ENCODE data around the gene PCOLCE2. TPM values are rescaled to one million over a fixed set of nuclear protein-coding genes. Genes with fewer than 3 reads are reported as not detected.

The PCOLCE2 gene
- total RNA-seq, 1 experiment from 2014 or later: 3.2 TPM

DNA sequence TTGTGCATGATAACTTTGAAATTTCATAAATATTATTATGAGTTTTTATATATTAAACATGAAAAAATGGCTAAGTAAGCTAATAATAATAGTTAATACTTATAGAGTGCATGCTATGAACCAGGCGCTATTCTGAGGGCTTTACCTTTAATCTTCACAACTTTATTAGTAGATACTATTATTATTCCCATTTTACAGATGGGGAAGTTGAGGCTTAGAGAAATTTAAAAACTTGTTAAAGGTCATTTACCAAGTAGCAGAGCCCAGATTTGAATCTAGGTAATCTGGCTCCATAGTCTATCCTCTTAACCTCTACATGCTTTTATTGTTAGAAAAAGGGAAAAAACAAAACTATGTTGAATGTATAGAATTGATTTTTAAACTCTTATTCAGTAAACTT is 104.7 kb downstream of the PCOLCE2 start:
- Mint-ChIP-seq H3K27me3 (ENCODE audit: insufficient read depth, unreplicated experiment) (no peaks in the 10 kb centered on the region), H3K9me3 (ENCODE audit: unreplicated experiment) (no peaks in the 10 kb centered on the region), H3K36me3 (ENCODE audit: insufficient read depth, unreplicated experiment) (no peaks in the 10 kb centered on the region), H3K4me1 (ENCODE audit: insufficient read depth, unreplicated experiment) (no peaks in the 10 kb centered on the region), H3K27ac (ENCODE audit: low read depth, unreplicated experiment) (no peak overlapping the region), H3K4me3 (ENCODE audit: unreplicated experiment) (no peak overlapping the region)
- ChIA-PET CTCF (no interaction called here), POLR2A (no interaction called here)
- intact Hi-C loops (cut with micrococcal nuclease): no loop called here
- BruUV-seq (replicated peaks): no TSS peak
- no peak for DNase-seq (ENCODE audit: unreplicated experiment)
- TF ChIP-seq, protein P1, sequence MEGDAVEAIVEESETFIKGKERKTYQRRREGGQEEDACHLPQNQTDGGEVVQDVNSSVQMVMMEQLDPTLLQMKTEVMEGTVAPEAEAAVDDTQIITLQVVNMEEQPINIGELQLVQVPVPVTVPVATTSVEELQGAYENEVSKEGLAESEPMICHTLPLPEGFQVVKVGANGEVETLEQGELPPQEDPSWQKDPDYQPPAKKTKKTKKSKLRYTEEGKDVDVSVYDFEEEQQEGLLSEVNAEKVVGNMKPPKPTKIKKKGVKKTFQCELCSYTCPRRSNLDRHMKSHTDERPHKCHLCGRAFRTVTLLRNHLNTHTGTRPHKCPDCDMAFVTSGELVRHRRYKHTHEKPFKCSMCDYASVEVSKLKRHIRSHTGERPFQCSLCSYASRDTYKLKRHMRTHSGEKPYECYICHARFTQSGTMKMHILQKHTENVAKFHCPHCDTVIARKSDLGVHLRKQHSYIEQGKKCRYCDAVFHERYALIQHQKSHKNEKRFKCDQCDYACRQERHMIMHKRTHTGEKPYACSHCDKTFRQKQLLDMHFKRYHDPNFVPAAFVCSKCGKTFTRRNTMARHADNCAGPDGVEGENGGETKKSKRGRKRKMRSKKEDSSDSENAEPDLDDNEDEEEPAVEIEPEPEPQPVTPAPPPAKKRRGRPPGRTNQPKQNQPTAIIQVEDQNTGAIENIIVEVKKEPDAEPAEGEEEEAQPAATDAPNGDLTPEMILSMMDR (IDR thresholded peaks at IDR 0.05; ENCODE audit: unreplicated experiment): no peak

DNA sequence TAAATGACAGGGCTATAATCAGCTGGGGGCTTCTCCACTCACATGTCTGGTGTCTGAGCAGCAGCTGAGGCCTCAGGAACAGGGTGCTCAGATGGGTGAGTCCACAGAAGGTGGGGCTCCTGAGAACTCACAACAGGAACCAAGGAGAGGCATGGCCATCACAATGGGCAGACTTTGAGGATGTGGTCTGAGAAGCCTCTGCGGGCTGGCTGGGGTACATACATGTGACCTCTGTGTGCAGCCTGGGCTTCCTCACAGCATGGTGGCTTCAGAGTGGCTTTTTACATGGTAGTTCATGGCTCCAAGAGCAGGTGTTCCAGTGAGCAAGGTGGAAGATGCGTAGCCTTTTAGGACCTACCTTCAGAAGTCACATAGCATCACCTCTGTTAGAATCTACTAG is 106.3 kb downstream of the PCOLCE2 start:
- H3K27ac Mint-ChIP-seq (ENCODE audit: low read depth, unreplicated experiment): no peak overlapping the region
- intact Hi-C loops (cut with micrococcal nuclease): no loop called here
- no peak overlapping the region for H3K4me3 Mint-ChIP-seq (ENCODE audit: unreplicated experiment)
- H3K9me3 Mint-ChIP-seq (ENCODE audit: unreplicated experiment): no peaks in the 10 kb centered on the region
- H3K4me1 Mint-ChIP-seq (ENCODE audit: insufficient read depth, unreplicated experiment): no peaks in the 10 kb centered on the region
- POLR2A ChIA-PET: interaction anchor here (0.7 kb wide), 1 partner anchor 15 kb away, joined by 3 read pairs; no protein-coding TSS in a partner anchor
- H3K27me3 Mint-ChIP-seq (ENCODE audit: insufficient read depth, unreplicated experiment): no peaks in the 10 kb centered on the region
- CTCF ChIA-PET: no interaction called here
- no peaks in the 10 kb centered on the region for H3K36me3 Mint-ChIP-seq (ENCODE audit: insufficient read depth, unreplicated experiment)
- TF ChIP-seq, protein P1 (IDR thresholded peaks at IDR 0.05; ENCODE audit: unreplicated experiment): no peak
- BruUV-seq (replicated peaks): no TSS peak
- no peak for DNase-seq (ENCODE audit: unreplicated experiment)

DNA sequence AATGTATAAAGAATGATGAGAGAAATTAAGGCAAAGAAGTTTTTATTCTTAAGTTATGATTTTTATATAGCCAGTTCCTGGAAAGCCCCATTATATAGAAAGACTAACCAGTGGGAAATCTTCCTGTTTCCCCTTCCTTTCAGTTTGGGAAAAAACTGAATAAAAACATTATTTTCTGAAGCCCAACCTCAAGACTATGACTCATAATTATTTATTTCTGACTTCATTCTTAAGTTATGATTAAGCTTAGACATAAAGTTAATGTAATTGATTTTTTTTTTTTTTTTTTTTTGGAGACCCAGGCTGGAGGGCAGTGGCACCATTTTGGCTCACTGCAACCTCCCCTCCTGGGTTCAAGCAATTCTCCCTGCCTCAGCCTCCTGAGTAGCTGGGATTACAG is 109.3 kb downstream of the PCOLCE2 start:
- CTCF ChIA-PET: interaction anchor here (0.6 kb wide), 1 partner anchor 104 kb away, joined by 3 read pairs; no protein-coding TSS in a partner anchor
- BruUV-seq (replicated peaks): no TSS peak
- intact Hi-C loops (cut with micrococcal nuclease): no loop called here

DNA sequence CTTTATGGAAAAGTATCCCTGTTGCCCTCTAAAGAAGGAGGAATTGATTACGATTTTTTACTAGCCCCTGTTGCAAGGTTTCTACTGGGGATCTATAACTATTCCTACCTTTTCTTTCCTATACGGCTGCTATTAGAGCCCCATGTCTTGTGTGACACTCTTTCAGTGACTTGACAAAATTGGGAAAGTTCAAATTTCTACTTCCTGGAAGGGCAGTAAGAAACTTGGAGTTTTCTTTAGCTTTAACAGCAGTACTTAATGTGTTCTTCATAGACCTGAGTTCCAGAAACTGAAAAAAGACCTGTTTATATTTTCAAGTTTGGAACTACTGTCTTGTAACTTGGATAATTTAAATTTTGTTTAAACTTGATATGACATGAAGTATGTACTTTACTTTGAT is 110.3 kb downstream of the PCOLCE2 start:
- Mint-ChIP-seq H3K27me3 (ENCODE audit: insufficient read depth, unreplicated experiment) (no peaks in the 10 kb centered on the region), H3K4me1 (ENCODE audit: insufficient read depth, unreplicated experiment) (peaks cover 5% of the 10 kb centered on the region), H3K36me3 (ENCODE audit: insufficient read depth, unreplicated experiment) (peaks cover 6% of the 10 kb centered on the region), H3K27ac (ENCODE audit: low read depth, unreplicated experiment) (no peak overlapping the region), H3K9me3 (ENCODE audit: unreplicated experiment) (no peaks in the 10 kb centered on the region), H3K4me3 (ENCODE audit: unreplicated experiment) (no peak overlapping the region)
- intact Hi-C loops (cut with micrococcal nuclease): no loop called here
- ChIA-PET CTCF (no interaction called here), POLR2A (no interaction called here)
- no peak for DNase-seq (ENCODE audit: unreplicated experiment)
- BruUV-seq (replicated peaks): no TSS peak
- TF ChIP-seq, protein P1 (IDR thresholded peaks at IDR 0.05; ENCODE audit: unreplicated experiment): no peak

More for the DNA sequence above, 109.3 kb downstream of the PCOLCE2 start:
- DNase-seq (ENCODE audit: unreplicated experiment): no peak
- H3K36me3 Mint-ChIP-seq (ENCODE audit: insufficient read depth, unreplicated experiment): peaks cover 6% of the 10 kb centered on the region
- TF ChIP-seq, protein P1 (IDR thresholded peaks at IDR 0.05; ENCODE audit: unreplicated experiment): no peak
- no peak overlapping the region for H3K4me3 Mint-ChIP-seq (ENCODE audit: unreplicated experiment)
- peaks cover 5% of the 10 kb centered on the region for H3K4me1 Mint-ChIP-seq (ENCODE audit: insufficient read depth, unreplicated experiment)
- H3K9me3 Mint-ChIP-seq (ENCODE audit: unreplicated experiment): no peaks in the 10 kb centered on the region
- POLR2A ChIA-PET: interaction anchor here (0.6 kb wide), 1 partner anchor 116 kb away, joined by 3 read pairs; no protein-coding TSS in a partner anchor
- no peak overlapping the region for H3K27ac Mint-ChIP-seq (ENCODE audit: low read depth, unreplicated experiment)
- H3K27me3 Mint-ChIP-seq (ENCODE audit: insufficient read depth, unreplicated experiment): no peaks in the 10 kb centered on the region

Measured in MCF 10A (cell line).